NCI-H146 treated with DMSO at 0.1 percent for 48 hours (cell line): ENCODE results near the gene SULT1C3.

ENCODE experiments used
- DNase-seq: peaks from one replicate; lab custom pipeline; 2025; ENCODE audit not compliant: unreplicated experiment; lab: John Stamatoyannopoulos, UW

Gene SULT1C3

DNA sequence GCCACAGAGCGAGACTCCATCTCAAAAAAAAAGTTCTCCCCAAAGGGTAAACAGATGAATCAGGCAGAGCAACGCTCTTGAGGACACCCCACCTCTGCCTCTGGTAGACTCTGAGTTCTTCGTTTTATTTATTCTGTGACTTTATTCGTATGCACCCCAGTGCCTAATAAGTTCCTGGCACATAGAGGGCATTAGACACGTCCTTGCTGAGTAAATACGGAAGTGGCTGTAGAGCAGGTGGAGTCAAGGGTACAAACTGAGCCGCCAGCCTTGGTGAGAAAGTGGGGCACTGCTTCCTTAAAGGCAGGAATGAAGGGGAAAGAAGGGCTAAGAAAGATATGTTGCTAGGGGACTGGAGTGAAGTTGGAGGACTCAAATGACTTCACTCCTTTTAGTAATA lies 61.8 kb downstream of the SULT1C3 start:
- DNase-seq: no peak

DNA sequence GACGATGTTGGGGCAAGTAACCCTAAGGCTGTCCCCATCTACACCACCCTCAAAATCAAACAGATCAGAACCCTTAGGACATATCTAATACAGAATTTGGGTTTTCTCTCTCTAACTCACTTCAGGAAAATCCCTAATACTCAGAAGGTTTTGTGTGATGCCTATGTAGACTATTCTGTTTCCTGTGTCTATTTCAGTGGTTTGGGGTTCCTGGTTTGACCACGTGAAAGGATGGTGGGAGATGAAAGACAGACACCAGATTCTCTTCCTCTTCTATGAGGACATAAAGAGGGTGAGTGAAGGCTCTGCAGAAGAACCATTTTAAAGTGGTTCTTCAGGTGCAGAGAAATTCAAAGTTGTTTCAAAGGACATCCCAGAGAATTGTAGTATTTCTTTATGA lies 65.2 kb downstream of the SULT1C3 start:
- DNase-seq: no peak

DNA sequence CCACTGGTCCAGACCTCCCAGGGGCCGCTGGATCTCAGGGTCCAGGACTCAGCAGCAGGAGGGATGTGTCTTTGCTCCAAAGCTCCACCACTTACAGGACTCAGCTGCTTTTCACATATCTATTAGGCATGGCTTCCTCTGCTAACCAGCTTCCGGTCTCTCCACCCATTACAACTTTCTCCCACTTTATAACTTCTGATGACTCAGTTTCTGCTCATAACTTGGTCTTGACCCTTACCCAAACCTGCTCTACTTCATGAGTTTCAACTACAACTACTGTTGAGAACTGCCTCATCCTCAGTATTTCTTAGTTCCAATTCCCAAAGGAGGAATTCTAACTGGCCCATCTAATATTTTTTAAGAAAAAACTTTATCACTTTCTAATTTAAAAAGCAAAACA lies 66.1 kb downstream of the SULT1C3 start:
- DNase-seq: no peak

DNA sequence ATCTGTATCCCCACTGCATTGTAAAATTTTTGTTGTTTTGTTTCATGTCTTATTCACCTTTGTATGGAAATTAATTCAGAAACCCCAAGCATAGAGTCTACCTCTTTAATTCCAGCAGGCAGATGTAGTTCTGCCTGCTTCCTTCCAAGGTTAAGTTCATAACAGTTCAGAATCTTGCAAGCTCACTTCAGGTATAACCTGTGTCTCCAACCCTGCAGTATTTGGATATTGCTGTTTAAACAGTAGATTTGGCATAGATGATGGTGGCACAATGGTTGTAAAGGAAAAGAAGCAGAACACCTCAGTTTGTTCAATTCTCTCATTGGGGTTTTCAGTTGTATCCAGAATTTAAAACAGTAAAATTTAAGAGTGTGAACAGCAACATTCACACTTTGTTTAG lies 70.1 kb downstream of the SULT1C3 start:
- no peak for DNase-seq
